GM23248 (cell line): ENCODE results near the gene TEAD1. TPM values are rescaled to one million over a fixed set of nuclear protein-coding genes. Genes with fewer than 3 reads are reported as not detected.

ENCODE experiments used
- DNase-seq: peaks from one replicate; pipeline ENCODE4 v3.0.0-alpha.2; 2015
- H2AFZ ChIP-seq: fragments of 200-600 bp; sonication (generic); 2 replicates; pipeline ENCODE4 v1.6.1; 2016; ENCODE audit warnings: antibody characterized with exemption
- H3F3A ChIP-seq: fragments of 200-600 bp; sonication (generic); 2 replicates; pipeline ENCODE4 v1.6.1; 2016; ENCODE audit warnings: mild to moderate bottlenecking, antibody characterized with exemption, mixed run types; ENCODE audit not compliant: insufficient read depth
- H3K27ac ChIP-seq: fragments of 200-600 bp; sonication (generic); 2 replicates; pipeline ENCODE4 v1.5.1; 2016; ENCODE audit warnings: mild to moderate bottlenecking
- H3K27me3 ChIP-seq: fragments of 200-600 bp; sonication (generic); replicated peaks from 2 replicates; pipeline ENCODE4 v1.6.1; 2016; ENCODE audit warnings: mild to moderate bottlenecking; ENCODE audit not compliant: insufficient read depth
- H3K36me3 ChIP-seq: fragments of 200-600 bp; sonication (generic); 2 replicates; pipeline ENCODE4 v1.6.1; 2016; ENCODE audit warnings: low read depth, mild to moderate bottlenecking
- H3K4me1 ChIP-seq: fragments of 200-600 bp; sonication (generic); 2 replicates; pipeline ENCODE4 v1.6.1; 2016; ENCODE audit warnings: mild to moderate bottlenecking; ENCODE audit not compliant: insufficient read depth
- H3K4me2 ChIP-seq: fragments of 200-600 bp; sonication (generic); one replicate; pipeline ENCODE4 v1.6.1; 2016; ENCODE audit warnings: mild to moderate bottlenecking; ENCODE audit not compliant: unreplicated experiment
- H3K4me3 ChIP-seq: fragments of 200-600 bp; sonication (generic); 2 replicates; pipeline ENCODE4 v1.5.1; 2016; ENCODE audit warnings: mild to moderate bottlenecking
- H3K79me2 ChIP-seq: fragments of 200-600 bp; sonication (generic); 2 replicates; pipeline ENCODE4 v1.6.1; 2016; ENCODE audit warnings: mild to moderate bottlenecking; ENCODE audit not compliant: insufficient read depth
- H3K9ac ChIP-seq: fragments of 200-600 bp; sonication (generic); 2 replicates; pipeline ENCODE4 v1.6.1; 2016; ENCODE audit warnings: mild to moderate bottlenecking
- H3K9me2 ChIP-seq: fragments of 200-600 bp; sonication (generic); 2 replicates; pipeline ENCODE4 v1.6.1; 2016; ENCODE audit warnings: mixed run types, mild to moderate bottlenecking, moderate library complexity; ENCODE audit not compliant: insufficient read depth
- H3K9me3 ChIP-seq: fragments of 200-600 bp; sonication (generic); one replicate; pipeline ENCODE4 v1.6.1; 2017; ENCODE audit warnings: low read depth
- H4K20me1 ChIP-seq: fragments of 200-600 bp; sonication (generic); 2 replicates; pipeline ENCODE4 v1.6.0; 2016; ENCODE audit not compliant: insufficient read depth
- EZH2 ChIP-seq: fragments of 200-600 bp; sonication (generic); IDR thresholded peaks from 2 replicates; pipeline ENCODE4 v1.6.1; 2018; ENCODE audit warnings: antibody characterized with exemption, mild to moderate bottlenecking; ENCODE audit not compliant: insufficient read depth, poor library complexity, severe bottlenecking
- EZH2phosphoT487 ChIP-seq: fragments of 200-600 bp; sonication (generic); IDR thresholded peaks from 2 replicates; pipeline ENCODE4 v1.6.1; 2018; ENCODE audit warnings: antibody characterized with exemption, moderate library complexity, mild to moderate bottlenecking, low read depth; ENCODE audit not compliant: insufficient read depth
- WGBS, 2 experiments: methylation state at CpG; one replicate each; pipeline ENCODE4 v1.1.6; 2015 to 2017; ENCODE audit warnings: low lambda C conversion rate in 2 of 2, low coverage in 1 of 2; ENCODE audit errors: missing lambda C conversion rate in 2 of 2; 5-methylcytosine and 5-hydroxymethylcytosine counted together
- in situ Hi-C: fragments of 300-500 bp; cut with MboI; formaldehyde crosslinking; loops from 2 replicates; pipeline ENCODE4 v1.15.0; 2020
- polyA plus RNA-seq: library from polyadenylated mRNA; unstranded; fragments of >200 nt; fragmentation: Nextera tagmentation; extraction: Ambion mirVana; gene quantifications from 2 replicates; pipeline ENCODE4 v1.2.1, GENCODE V29; 2016
- total RNA-seq: library from RNA; depleted of rRNA; stranded (reverse); fragments of >200 nt; shearing (Covaris generic); gene quantifications from 2 replicates; pipeline ENCODE4 v1.2.3, GENCODE V29; 2014

TEAD1 gene
- total and polyA plus RNA-seq, 2 experiments from 2014 or later, result 52.3 to 144 TPM

DNA sequence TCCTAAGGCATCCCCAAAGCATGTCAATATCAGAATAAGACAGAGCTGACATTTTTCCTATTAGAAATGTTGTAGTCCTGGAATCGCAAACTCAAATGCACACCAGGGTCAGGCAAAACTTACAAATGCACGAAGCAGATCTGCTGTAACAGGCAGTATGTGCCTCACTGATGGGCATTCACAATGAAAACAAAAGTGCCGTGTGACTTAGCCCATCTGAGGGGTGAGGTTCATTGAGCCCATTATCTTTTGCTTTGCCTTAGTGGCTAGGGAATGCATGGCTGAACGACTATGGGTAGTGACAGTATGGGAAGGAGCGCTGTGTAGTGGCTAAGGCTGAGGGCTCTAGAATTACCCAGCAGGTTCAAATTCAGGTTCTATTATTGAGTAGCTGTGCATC is 291.8 kb downstream of the TEAD1 start:
- Histone ChIP-seq H3K27me3 (no peaks in the 10 kb centered on the region), H4K20me1 (no peaks in the 10 kb centered on the region), H3K4me1 (peaks cover 3% of the 10 kb centered on the region; the same call in 1 of the 2 replicates), H3K4me2 (no peak overlapping the region), H2AFZ (no peak overlapping the region), H3K27ac (no peak overlapping the region), H3K36me3 (no peaks in the 10 kb centered on the region), H3K79me2 (no peaks in the 10 kb centered on the region), H3K9ac (no peak overlapping the region), H3F3A (no peaks in the 10 kb centered on the region), H3K9me2 (no peaks in the 10 kb centered on the region), H3K9me3 (no peaks in the 10 kb centered on the region), H3K4me3 (no peak overlapping the region)
- no peak for DNase-seq
- no peak for TF ChIP-seq EZH2phosphoT487
- no peak for TF ChIP-seq EZH2
- in situ Hi-C loops, result loop anchor here (10.0 kb wide), 1 partner anchor 379 kb away; no protein-coding TSS in a partner anchor
- 81 to 86% methylated on average over 5 of the region's 5 CpGs for WGBS, 2 experiments

DNA sequence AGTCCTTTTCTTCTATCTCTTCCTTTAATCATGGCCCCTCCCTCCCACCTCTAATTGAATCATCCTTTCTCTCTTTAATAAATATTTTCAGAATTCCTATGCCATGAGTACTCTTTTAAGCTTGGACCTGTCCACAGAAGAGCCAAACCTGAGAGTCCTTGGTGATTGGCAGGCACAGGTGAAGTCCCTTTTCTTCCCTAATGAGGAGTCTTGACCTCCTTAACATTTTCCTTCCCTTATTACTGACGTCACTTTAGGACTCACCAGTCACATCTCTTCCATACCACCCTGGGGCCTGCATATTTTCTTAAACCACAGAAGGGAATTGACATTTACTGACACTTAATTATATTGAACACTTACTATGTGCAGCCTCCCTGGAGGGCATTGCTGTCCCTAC is 293.9 kb downstream of the TEAD1 start:
- 43 to 55% methylated on average over 1 of the region's 1 CpG for WGBS, 2 experiments
- H3K4me2 ChIP-seq, result no peak overlapping the region
- H4K20me1 ChIP-seq, result no peaks in the 10 kb centered on the region
- H3F3A ChIP-seq, result no peaks in the 10 kb centered on the region
- H3K36me3 ChIP-seq, result no peaks in the 10 kb centered on the region
- H3K9ac ChIP-seq, result no peak overlapping the region
- no peak for DNase-seq
- in situ Hi-C loops, result loop anchor here (10.0 kb wide), 1 partner anchor 377 kb away; no protein-coding TSS in a partner anchor
- H3K79me2 ChIP-seq, result no peaks in the 10 kb centered on the region
- H3K4me1 ChIP-seq, result peaks cover 3% of the 10 kb centered on the region; the same call in 1 of the 2 replicates
- H3K27me3 ChIP-seq, result no peaks in the 10 kb centered on the region
- no peak overlapping the region for H3K27ac ChIP-seq
- TF ChIP-seq EZH2 (no peak), EZH2phosphoT487 (no peak)
- H3K9me3 ChIP-seq, result no peaks in the 10 kb centered on the region
- no peaks in the 10 kb centered on the region for H3K9me2 ChIP-seq
- no peak overlapping the region for H2AFZ ChIP-seq
- no peak overlapping the region for H3K4me3 ChIP-seq

DNA sequence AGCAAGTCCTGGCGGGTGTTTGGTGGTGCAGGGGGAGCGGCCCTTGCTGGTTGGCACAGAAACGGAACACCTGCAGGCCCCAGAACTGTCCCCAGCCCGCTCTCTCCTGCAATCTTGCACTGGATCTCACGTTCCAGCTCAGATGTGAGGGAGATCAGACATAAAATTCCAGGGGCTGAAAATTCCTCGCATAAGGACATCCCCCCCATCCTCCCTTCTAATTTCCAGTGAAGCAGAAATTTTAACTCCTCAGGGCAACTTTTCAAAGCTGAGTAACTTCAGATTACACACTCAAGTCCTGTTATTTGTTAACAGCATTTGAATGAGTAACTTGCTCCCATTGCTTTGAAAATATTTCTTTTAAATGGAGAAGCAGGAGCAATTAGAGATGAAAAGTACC is 294.6 kb downstream of the TEAD1 start:
- TF ChIP-seq EZH2phosphoT487 (no peak), EZH2 (no peak)

DNA sequence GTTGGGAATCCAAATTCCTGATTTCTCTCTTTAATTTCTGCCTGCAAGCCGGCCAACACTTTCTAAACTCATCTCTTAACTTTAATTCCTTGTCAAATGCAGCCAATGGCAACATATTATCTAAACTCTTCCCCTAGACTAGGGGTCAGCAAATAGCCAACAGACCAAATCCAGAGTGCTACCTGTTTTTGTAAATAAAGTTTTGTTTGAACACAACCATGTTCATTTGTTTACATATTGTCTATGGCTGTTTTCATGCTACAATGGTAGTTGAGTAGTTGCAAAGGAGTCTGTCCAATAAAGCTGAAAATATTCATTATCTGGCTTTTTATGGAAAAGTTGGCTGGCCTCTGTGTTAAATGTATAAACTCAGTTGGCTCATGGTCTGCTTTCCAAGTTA is 297.7 kb downstream of the TEAD1 start:
- H3K27ac ChIP-seq, result no peak overlapping the region
- no peak for DNase-seq
- H3K79me2 ChIP-seq, result no peaks in the 10 kb centered on the region
- in situ Hi-C loops, result no loop called here
- WGBS, 2 experiments, result 55 to 67% methylated on average over 1 of the region's 1 CpG
- H3K27me3 ChIP-seq, result no peaks in the 10 kb centered on the region
- no peaks in the 10 kb centered on the region for H3K36me3 ChIP-seq
- H3K4me2 ChIP-seq, result no peak overlapping the region
- no peaks in the 10 kb centered on the region for H3F3A ChIP-seq
- H4K20me1 ChIP-seq, result no peaks in the 10 kb centered on the region
- no peak overlapping the region for H2AFZ ChIP-seq
- no peaks in the 10 kb centered on the region for H3K4me1 ChIP-seq
- H3K9me3 ChIP-seq, result no peaks in the 10 kb centered on the region
- H3K9me2 ChIP-seq, result no peaks in the 10 kb centered on the region
- TF ChIP-seq EZH2phosphoT487 (no peak), EZH2 (no peak)
- H3K9ac ChIP-seq, result no peak overlapping the region
- H3K4me3 ChIP-seq, result no peak overlapping the region

More for the DNA sequence above, 294.6 kb downstream of the TEAD1 start:
- Histone ChIP-seq H3K4me1 (peaks cover 3% of the 10 kb centered on the region; the same call in 1 of the 2 replicates), H2AFZ (no peak overlapping the region), H4K20me1 (no peaks in the 10 kb centered on the region), H3K9me3 (no peaks in the 10 kb centered on the region), H3K9me2 (no peaks in the 10 kb centered on the region), H3K36me3 (no peaks in the 10 kb centered on the region), H3K9ac (no peak overlapping the region), H3K79me2 (no peaks in the 10 kb centered on the region), H3K4me2 (no peak overlapping the region), H3K27ac (no peak overlapping the region), H3K27me3 (no peaks in the 10 kb centered on the region), H3K4me3 (no peak overlapping the region), H3F3A (no peaks in the 10 kb centered on the region)
- no peak for DNase-seq
- in situ Hi-C loops, result loop anchor here (10.0 kb wide), 1 partner anchor 376 kb away; no protein-coding TSS in a partner anchor
- WGBS, 2 experiments, result 80 to 86% methylated on average over 6 of the region's 6 CpGs
